WTC11 (cell line): ENCODE data around the gene XNDC1N. TPM values are rescaled to one million over a fixed set of nuclear protein-coding genes. Genes with fewer than 3 reads are reported as not detected.

Experiments
- ATAC-seq: fragments of 200-7000 bp; cut with Tn5 transposase; 2 replicates; pipeline ENCODE4 v1.10.0; 2021; ENCODE audit warnings: mild to moderate bottlenecking, moderate library complexity
- CTCF ChIA-PET: fragments of 300-600 bp; sonication (Branson Sonifier 250); formaldehyde crosslinking; loops from one replicate; lab custom pipeline; 2021; ENCODE audit warnings: antibody characterized with exemption; lab: Charles Lee
- POLR2A ChIA-PET: fragments of 350-600 bp; sonication (Branson Sonifier 250); formaldehyde crosslinking; loops from one replicate; lab custom pipeline; 2021; ENCODE audit warnings: antibody characterized with exemption; lab: Charles Lee
- DNase-seq: peaks from one replicate; pipeline ENCODE4 v3.0.0; 2021; ENCODE audit warnings: low spot score
- H3K27ac Mint-ChIP-seq: 2 replicates; pipeline ENCODE4 v1.8.0; 2021; ENCODE audit warnings: mixed read lengths
- H3K27me3 Mint-ChIP-seq: 2 replicates; pipeline ENCODE4 v1.8.0; 2021; ENCODE audit warnings: low read depth, mild to moderate bottlenecking, moderate library complexity, mixed read lengths
- H3K36me3 Mint-ChIP-seq: 2 replicates; pipeline ENCODE4 v1.8.0; 2021; ENCODE audit warnings: mixed read lengths
- H3K4me1 Mint-ChIP-seq: 2 replicates; pipeline ENCODE4 v1.8.0; 2022; ENCODE audit warnings: mixed read lengths
- H3K4me3 Mint-ChIP-seq: 2 replicates; pipeline ENCODE4 v1.8.0; 2021; ENCODE audit warnings: mild to moderate bottlenecking, moderate library complexity, mixed read lengths
- H3K9me3 Mint-ChIP-seq: 2 replicates; pipeline ENCODE4 v1.8.0; 2021; ENCODE audit warnings: mixed read lengths
- ATF1 ChIP-seq: sonication (generic); formaldehyde crosslinking; IDR thresholded peaks from 2 replicates; pipeline ENCODE4 v1.8.1; 2023; ENCODE audit warnings: mild to moderate bottlenecking, moderate library complexity, missing genetic modification reagents
- JUN ChIP-seq: sonication (generic); formaldehyde crosslinking; IDR thresholded peaks from 2 replicates; pipeline ENCODE4 v1.8.0; 2023; ENCODE audit warnings: mild to moderate bottlenecking, missing genetic modification reagents
- NFYB ChIP-seq: sonication (generic); formaldehyde crosslinking; conservative IDR thresholded peaks from 2 replicates; pipeline ENCODE4 v1.8.0; 2022; ENCODE audit warnings: low read depth, missing genetic modification reagents
- RORB ChIP-seq: fragments of 250-450 bp; sonication (Bioruptor Pico); IDR thresholded peaks from 2 replicates; pipeline ENCODE4 v1.9.0; 2021; ENCODE audit warnings: mild to moderate bottlenecking
- TEAD4 ChIP-seq: sonication (generic); formaldehyde crosslinking; IDR thresholded peaks from 2 replicates; pipeline ENCODE4 v1.8.0; 2022; ENCODE audit warnings: mild to moderate bottlenecking, missing genetic modification reagents
- ZNF138 ChIP-seq: sonication (generic); formaldehyde crosslinking; conservative IDR thresholded peaks from 2 replicates; pipeline ENCODE4 v1.8.1; 2022; ENCODE audit warnings: mild to moderate bottlenecking, moderate library complexity, missing genetic modification reagents
- ZNF219 ChIP-seq: sonication (generic); formaldehyde crosslinking; IDR thresholded peaks from 2 replicates; pipeline ENCODE4 v1.8.0; 2023; ENCODE audit warnings: missing genetic modification reagents, mild to moderate bottlenecking, borderline replicate concordance
- total RNA-seq: library from RNA; stranded (reverse); gene quantifications from 3 replicates; pipeline ENCODE4 v1.2.3, GENCODE V29; 2021
- TF ChIP-seq, protein P1 (sequence below): fragments of 250-450 bp; sonication (Bioruptor Pico); IDR thresholded peaks from 2 replicates; pipeline ENCODE4 v2.1.2; 2022; ENCODE audit warnings: mild to moderate bottlenecking, moderate library complexity
- TF ChIP-seq, protein P2 (sequence below): sonication (generic); formaldehyde crosslinking; conservative IDR thresholded peaks from 2 replicates; pipeline ENCODE4 v1.8.1; 2023; ENCODE audit warnings: mild to moderate bottlenecking, low read depth, missing genetic modification reagents, moderate library complexity
- TF ChIP-seq, protein P3 (sequence below): sonication (generic); formaldehyde crosslinking; IDR thresholded peaks from 2 replicates; pipeline ENCODE4 v1.8.0; 2022; ENCODE audit warnings: mild to moderate bottlenecking, missing genetic modification reagents
- TF ChIP-seq, protein P4 (sequence below): fragments of 250-450 bp; sonication (Bioruptor Pico); IDR thresholded peaks from 2 replicates; pipeline ENCODE4 v1.8.0; 2021; ENCODE audit warnings: mild to moderate bottlenecking
- TF ChIP-seq, protein P5 (sequence below): sonication (generic); formaldehyde crosslinking; IDR thresholded peaks from 2 replicates; pipeline ENCODE4 v1.8.1; 2022; ENCODE audit warnings: mild to moderate bottlenecking, missing genetic modification reagents, moderate library complexity, borderline replicate concordance
- TF ChIP-seq, protein P6 (sequence below): sonication (generic); formaldehyde crosslinking; IDR thresholded peaks from 2 replicates; pipeline ENCODE4 v1.8.0; 2022; ENCODE audit warnings: mild to moderate bottlenecking, missing genetic modification reagents
- TF ChIP-seq, protein P7 (sequence below): fragments of 250-450 bp; sonication (Bioruptor Pico); IDR thresholded peaks from 2 replicates; pipeline ENCODE4 v1.9.0; 2021; ENCODE audit warnings: mild to moderate bottlenecking
- TF ChIP-seq, protein P8 (sequence below): sonication (generic); formaldehyde crosslinking; conservative IDR thresholded peaks from 2 replicates; pipeline ENCODE4 v1.8.1; 2022; ENCODE audit warnings: mild to moderate bottlenecking, missing genetic modification reagents
- TF ChIP-seq, protein P9 (sequence below): sonication (generic); formaldehyde crosslinking; IDR thresholded peaks from 2 replicates; pipeline ENCODE4 v1.8.1; 2022; ENCODE audit warnings: missing genetic modification reagents, borderline replicate concordance
- TF ChIP-seq, protein P10 (sequence below): sonication (generic); formaldehyde crosslinking; IDR thresholded peaks from 2 replicates; pipeline ENCODE4 v1.8.1; 2022; ENCODE audit warnings: low read depth, mild to moderate bottlenecking, moderate library complexity, missing genetic modification reagents, borderline replicate concordance

The XNDC1N gene
- total RNA-seq, 1 experiment from 2014 or later = 10.6 TPM

DNA sequence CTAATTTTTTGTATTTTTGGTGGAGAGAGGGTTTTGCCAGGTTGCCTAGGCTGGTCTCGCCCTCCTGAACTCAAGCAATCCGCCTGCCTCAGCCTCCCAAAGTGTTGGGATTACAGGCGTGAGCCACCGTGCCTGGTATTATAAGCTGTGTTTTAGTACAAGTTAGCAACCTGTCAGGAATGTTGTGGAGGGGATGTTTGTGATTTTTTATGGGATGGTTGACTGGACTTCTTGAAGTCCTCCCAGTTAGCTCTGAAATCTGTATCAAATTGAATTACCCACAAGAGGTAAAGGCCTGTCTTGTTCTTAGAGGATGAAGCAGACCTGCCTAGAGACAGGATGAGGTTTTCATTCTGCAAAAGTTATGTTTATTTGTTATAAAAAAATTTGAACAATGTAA is 36.2 kb upstream of the XNDC1N start:
- H3K4me1 Mint-ChIP-seq = no peaks in the 10 kb centered on the region
- peaks cover 35% of the 10 kb centered on the region for H3K36me3 Mint-ChIP-seq
- no peak overlapping the region for H3K4me3 Mint-ChIP-seq
- POLR2A ChIA-PET = no interaction called here
- DNase-seq (no peak), ATAC-seq (no peak)
- no peaks in the 10 kb centered on the region for H3K27me3 Mint-ChIP-seq
- TF ChIP-seq, protein P1, sequence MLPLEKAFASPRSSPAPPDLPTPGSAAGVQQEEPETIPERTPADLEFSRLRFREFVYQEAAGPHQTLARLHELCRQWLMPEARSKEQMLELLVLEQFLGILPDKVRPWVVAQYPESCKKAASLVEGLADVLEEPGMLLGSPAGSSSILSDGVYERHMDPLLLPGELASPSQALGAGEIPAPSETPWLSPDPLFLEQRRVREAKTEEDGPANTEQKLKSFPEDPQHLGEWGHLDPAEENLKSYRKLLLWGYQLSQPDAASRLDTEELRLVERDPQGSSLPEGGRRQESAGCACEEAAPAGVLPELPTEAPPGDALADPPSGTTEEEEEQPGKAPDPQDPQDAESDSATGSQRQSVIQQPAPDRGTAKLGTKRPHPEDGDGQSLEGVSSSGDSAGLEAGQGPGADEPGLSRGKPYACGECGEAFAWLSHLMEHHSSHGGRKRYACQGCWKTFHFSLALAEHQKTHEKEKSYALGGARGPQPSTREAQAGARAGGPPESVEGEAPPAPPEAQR (CRISPR knock-in tag) = no peak
- H3K9me3 Mint-ChIP-seq = no peaks in the 10 kb centered on the region
- no peak overlapping the region for H3K27ac Mint-ChIP-seq
- CTCF ChIA-PET = interaction anchor here (1.0 to 1.2 kb wide), 2 partner anchors 12 to 61 kb away, joined by 3 read pairs; no protein-coding TSS in a partner anchor

DNA sequence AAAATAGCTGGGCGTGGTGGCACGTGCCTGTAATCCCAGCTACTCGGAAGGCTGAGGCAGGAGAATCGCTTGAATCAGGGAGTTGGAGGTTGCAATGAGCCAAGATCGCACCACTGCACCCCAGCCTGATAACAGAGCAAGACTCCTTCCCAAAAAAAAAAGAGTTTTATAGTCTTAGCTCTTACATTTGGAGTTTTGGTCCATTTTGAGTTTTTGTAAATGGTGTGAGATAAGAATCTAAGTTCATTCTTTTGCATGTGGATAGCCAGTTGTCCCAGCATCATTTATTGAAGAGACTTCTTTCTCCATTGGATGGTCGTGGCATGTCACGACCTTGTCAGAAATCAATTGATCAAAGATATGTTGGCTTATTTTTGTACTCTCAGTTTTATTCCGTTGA is 35.1 kb upstream of the XNDC1N start:
- CTCF ChIA-PET = no interaction called here

More for the DNA sequence above, 35.1 kb upstream of the XNDC1N start:
- Mint-ChIP-seq H3K27ac (no peak overlapping the region), H3K27me3 (no peaks in the 10 kb centered on the region), H3K4me1 (no peaks in the 10 kb centered on the region), H3K36me3 (peaks cover 33% of the 10 kb centered on the region), H3K9me3 (no peaks in the 10 kb centered on the region), H3K4me3 (no peak overlapping the region)
- ATAC-seq (no peak), DNase-seq (no peak)
- POLR2A ChIA-PET = no interaction called here
- TF ChIP-seq, protein P2, sequence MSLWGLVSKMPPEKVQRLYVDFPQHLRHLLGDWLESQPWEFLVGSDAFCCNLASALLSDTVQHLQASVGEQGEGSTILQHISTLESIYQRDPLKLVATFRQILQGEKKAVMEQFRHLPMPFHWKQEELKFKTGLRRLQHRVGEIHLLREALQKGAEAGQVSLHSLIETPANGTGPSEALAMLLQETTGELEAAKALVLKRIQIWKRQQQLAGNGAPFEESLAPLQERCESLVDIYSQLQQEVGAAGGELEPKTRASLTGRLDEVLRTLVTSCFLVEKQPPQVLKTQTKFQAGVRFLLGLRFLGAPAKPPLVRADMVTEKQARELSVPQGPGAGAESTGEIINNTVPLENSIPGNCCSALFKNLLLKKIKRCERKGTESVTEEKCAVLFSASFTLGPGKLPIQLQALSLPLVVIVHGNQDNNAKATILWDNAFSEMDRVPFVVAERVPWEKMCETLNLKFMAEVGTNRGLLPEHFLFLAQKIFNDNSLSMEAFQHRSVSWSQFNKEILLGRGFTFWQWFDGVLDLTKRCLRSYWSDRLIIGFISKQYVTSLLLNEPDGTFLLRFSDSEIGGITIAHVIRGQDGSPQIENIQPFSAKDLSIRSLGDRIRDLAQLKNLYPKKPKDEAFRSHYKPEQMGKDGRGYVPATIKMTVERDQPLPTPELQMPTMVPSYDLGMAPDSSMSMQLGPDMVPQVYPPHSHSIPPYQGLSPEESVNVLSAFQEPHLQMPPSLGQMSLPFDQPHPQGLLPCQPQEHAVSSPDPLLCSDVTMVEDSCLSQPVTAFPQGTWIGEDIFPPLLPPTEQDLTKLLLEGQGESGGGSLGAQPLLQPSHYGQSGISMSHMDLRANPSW = no peak
- TF ChIP-seq, protein P3, sequence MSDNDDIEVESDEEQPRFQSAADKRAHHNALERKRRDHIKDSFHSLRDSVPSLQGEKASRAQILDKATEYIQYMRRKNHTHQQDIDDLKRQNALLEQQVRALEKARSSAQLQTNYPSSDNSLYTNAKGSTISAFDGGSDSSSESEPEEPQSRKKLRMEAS (CRISPR knock-in tag) = no peak
- TF ChIP-seq, protein P4, sequence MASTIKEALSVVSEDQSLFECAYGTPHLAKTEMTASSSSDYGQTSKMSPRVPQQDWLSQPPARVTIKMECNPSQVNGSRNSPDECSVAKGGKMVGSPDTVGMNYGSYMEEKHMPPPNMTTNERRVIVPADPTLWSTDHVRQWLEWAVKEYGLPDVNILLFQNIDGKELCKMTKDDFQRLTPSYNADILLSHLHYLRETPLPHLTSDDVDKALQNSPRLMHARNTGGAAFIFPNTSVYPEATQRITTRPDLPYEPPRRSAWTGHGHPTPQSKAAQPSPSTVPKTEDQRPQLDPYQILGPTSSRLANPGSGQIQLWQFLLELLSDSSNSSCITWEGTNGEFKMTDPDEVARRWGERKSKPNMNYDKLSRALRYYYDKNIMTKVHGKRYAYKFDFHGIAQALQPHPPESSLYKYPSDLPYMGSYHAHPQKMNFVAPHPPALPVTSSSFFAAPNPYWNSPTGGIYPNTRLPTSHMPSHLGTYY (CRISPR knock-in tag) = no peak
- TF ChIP-seq, protein P5, sequence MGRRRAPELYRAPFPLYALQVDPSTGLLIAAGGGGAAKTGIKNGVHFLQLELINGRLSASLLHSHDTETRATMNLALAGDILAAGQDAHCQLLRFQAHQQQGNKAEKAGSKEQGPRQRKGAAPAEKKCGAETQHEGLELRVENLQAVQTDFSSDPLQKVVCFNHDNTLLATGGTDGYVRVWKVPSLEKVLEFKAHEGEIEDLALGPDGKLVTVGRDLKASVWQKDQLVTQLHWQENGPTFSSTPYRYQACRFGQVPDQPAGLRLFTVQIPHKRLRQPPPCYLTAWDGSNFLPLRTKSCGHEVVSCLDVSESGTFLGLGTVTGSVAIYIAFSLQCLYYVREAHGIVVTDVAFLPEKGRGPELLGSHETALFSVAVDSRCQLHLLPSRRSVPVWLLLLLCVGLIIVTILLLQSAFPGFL (CRISPR knock-in tag) = no peak
- TF ChIP-seq TEAD4 = no peak
- TF ChIP-seq JUN = no peak
- TF ChIP-seq ZNF138 = no peak
- TF ChIP-seq RORB (CRISPR knock-in tag) = no peak
- no peak for TF ChIP-seq ATF1 (CRISPR knock-in tag)
- TF ChIP-seq, protein P6, sequence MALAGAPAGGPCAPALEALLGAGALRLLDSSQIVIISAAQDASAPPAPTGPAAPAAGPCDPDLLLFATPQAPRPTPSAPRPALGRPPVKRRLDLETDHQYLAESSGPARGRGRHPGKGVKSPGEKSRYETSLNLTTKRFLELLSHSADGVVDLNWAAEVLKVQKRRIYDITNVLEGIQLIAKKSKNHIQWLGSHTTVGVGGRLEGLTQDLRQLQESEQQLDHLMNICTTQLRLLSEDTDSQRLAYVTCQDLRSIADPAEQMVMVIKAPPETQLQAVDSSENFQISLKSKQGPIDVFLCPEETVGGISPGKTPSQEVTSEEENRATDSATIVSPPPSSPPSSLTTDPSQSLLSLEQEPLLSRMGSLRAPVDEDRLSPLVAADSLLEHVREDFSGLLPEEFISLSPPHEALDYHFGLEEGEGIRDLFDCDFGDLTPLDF (CRISPR knock-in tag) = no peak
- TF ChIP-seq, protein P7, sequence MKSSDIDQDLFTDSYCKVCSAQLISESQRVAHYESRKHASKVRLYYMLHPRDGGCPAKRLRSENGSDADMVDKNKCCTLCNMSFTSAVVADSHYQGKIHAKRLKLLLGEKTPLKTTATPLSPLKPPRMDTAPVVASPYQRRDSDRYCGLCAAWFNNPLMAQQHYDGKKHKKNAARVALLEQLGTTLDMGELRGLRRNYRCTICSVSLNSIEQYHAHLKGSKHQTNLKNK (CRISPR knock-in tag) = no peak
- TF ChIP-seq, protein P8, sequence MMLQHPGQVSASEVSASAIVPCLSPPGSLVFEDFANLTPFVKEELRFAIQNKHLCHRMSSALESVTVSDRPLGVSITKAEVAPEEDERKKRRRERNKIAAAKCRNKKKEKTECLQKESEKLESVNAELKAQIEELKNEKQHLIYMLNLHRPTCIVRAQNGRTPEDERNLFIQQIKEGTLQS (CRISPR knock-in tag) = no peak
- TF ChIP-seq, protein P9, sequence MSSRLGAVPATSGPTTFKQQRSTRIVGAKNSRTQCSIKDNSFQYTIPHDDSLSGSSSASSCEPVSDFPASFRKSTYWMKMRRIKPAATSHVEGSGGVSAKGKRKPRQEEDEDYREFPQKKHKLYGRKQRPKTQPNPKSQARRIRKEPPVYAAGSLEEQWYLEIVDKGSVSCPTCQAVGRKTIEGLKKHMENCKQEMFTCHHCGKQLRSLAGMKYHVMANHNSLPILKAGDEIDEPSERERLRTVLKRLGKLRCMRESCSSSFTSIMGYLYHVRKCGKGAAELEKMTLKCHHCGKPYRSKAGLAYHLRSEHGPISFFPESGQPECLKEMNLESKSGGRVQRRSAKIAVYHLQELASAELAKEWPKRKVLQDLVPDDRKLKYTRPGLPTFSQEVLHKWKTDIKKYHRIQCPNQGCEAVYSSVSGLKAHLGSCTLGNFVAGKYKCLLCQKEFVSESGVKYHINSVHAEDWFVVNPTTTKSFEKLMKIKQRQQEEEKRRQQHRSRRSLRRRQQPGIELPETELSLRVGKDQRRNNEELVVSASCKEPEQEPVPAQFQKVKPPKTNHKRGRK (CRISPR knock-in tag) = no peak
- TF ChIP-seq, protein P10, sequence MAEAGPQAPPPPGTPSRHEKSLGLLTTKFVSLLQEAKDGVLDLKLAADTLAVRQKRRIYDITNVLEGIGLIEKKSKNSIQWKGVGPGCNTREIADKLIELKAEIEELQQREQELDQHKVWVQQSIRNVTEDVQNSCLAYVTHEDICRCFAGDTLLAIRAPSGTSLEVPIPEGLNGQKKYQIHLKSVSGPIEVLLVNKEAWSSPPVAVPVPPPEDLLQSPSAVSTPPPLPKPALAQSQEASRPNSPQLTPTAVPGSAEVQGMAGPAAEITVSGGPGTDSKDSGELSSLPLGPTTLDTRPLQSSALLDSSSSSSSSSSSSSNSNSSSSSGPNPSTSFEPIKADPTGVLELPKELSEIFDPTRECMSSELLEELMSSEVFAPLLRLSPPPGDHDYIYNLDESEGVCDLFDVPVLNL (CRISPR knock-in tag) = no peak
- TF ChIP-seq NFYB (CRISPR knock-in tag) = no peak
- TF ChIP-seq ZNF219 (CRISPR knock-in tag) = no peak
